HG03066 (cell line): Measurements from ENCODE around the gene ATP2C1.
"Not testable (repeated sequence)": the region's sequence is repeated elsewhere in the genome, so short reads cannot be mapped to it uniquely, and the experiment has no call there.

ENCODE experiments used
- ATAC-seq: cut with Tn5 transposase; IDR thresholded peaks from one replicate; pipeline ENCODE4 v1.9.1; 2021; ENCODE audit warnings: low read depth; ENCODE audit not compliant: unreplicated experiment

Gene ATP2C1

GRCh38 chr3:131031660-131032059 lies 137.8 kb downstream of the ATP2C1 start:
- no peak for ATAC-seq

DNA sequence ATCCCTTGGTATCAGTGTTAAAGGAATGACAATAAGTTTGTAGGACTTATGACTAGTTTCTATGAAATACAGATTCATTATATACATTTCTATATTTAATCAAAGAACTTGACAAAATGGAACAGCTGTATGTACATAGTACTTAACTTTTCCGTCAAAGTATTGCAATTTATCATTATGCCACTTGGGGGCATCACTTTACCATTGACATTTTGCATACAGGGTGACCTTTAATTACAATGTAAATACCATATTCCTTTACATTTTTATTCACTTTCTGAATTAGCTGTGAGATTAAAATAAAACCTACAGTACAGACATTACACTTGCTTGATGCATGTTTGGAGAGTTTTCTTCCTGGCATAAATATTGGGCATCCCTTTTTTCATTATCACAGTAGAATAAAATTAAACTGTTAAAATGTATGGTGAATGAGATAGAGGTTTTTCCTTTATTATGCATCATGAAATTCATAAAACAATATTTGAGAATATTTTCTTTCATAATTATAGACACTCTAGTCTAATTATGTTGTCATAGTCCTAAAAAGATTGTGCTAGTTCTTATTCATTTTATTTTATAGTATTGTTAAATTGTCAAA lies 139.7 kb downstream of the ATP2C1 start:
- ATAC-seq, result no peak

- ATAC-seq, result no peak
Observed at GRCh38 chr3:131036200-131036816, 142.4 kb downstream of the ATP2C1 start.

DNA sequence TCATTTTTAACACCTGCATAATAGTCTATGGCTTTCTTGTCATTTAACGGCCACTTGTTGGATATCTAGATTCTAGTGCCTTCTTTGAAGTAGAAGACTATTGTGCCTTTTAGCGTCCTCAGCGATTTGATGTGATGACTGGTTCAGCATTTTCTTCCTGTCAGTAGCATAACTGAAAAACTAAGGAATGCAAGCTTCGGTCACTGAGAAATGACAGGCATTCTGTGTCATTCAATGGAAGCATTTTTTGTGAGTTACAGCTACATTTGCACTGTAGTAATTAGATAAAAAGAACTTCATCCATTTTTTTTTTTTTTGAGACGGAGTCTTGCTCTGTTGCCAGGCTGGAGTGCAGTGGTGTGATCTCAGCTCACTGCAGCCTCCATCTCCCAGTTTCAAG lies 143.1 kb downstream of the ATP2C1 start:
- ATAC-seq, result no peak

DNA sequence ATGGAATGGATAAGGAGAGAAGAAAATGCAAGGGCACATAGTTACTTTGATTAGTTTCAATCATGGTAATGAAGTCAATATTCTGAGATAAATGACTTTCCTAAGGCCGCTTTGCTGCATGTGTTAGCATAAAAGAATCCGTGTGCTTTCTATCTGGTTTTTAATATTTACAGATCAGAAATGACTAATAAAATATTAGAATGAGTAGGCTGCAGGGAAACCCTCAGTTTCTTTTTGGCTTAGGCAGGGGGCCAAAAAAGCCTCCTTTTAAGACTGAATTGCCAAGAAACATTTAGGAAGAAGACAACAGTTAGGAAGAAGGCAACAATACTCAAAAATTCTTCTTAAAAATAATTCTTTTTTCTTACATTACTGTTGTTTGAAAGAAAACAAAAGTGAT lies 144.4 kb downstream of the ATP2C1 start:
- no peak for ATAC-seq

GRCh38 chr3:131042271-131042985 lies 148.5 kb downstream of the ATP2C1 start:
- ATAC-seq, result not testable (repeated sequence)

DNA sequence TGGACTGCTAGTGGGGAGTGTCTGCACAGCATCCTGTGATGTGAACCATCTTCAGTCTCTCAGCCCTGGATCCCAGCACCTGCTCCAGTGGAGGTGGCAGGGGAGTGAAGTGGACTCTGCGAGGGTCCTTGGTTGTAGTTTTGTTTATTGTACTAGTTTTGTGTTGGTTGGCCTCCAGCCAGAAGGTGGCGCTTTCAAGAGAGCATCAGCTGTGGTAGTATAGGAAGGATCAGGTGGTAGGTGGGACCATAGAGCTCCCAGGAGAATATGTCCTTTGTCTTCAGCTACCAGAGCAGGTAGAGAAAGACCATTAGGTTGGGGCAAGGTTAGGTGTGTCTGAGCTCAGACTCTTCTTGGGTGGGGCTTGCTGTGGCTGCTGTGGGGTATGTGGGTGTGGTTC lies 153.7 kb downstream of the ATP2C1 start:
- no peak for ATAC-seq

GRCh38 chr3:131048030-131048429 lies 154.1 kb downstream of the ATP2C1 start:
- ATAC-seq, result no peak

DNA sequence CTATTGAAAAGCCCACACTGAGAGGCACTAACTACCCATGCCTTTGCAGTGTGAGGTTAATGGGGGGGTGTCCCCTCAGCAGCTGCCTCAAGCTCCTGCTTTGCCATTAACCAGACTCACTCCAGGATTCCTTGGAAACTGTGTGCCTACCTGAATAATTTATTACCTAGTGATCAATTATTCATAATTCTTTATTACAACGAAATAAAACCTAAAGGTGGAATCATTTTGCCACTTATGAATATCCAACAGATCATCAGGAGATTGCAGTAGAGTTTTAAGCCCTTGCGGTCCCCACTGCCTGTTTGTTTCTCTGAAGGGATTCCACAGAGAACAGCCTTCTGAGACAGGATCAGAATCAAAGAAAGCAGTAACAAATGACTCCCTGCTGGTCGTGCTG lies 156.1 kb downstream of the ATP2C1 start:
- no peak for ATAC-seq

DNA sequence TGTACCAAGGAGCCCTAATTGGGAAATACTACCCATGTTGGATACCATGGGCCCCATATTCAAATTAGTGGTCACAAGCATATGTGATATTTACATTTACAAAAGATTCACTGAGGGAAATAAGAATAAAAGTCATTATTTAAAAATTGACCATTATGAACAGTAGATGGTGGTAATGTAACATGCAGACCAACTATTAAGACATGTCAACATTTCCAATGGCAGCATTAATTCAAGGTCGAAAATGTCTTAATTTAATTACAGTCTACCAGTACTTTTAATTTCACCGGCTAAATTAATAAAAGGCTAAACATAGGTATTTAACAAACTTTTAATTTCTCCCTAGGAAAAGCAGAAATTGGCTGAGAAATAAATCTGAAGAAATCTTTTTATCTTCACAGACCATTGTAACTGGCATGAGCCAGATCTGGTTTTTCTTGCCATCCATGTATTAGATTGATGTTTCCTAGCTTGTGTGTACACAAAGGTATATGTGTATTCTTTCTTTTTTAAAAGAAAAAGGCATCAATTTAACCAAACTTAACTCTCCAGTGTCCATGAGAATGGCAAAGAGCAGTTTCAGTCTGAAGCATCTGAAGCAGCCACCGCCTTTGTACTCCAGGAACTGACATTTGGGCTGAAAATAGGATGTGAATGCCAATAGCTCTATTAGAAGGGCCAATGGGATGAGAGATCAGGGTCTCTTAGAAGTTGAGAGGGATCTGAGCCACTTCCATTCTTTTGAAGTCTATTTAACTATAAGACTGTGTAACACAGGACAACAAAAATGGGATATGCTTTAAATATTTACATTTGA lies 159.4 kb downstream of the ATP2C1 start:
- ATAC-seq, result no peak
